ENCODE measurements around the gene APOBEC3H.

DNA sequence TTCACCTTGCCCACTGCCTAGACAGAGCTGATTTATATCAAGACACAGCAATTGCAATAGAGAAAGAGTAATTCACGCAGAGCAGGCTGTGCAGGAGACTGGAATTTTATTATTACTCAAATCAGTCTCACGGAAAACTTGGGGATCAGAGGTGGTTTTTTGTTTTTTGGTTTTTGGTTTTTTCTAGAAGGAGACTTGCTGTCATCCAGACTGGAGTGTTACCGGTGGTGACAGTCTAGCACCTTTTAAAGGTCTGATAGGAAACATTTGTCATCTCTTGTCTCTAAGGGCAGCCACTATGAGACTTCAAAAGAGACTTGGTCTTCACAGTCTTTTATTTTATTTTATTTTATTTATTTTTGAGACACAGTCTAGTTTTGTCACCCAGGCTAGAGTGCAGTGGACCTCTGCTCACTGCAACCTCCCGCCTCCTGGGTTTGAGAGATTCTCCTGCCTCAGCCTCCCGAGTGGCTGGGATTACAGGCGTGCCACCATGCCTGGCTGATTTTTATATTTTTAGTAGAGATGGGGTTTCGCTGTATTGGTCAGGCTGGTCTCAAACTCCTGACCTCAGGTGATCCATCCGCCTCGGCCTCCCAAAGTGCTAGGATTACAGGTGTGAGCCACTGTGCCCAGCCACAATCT is 19.1 kb downstream of the APOBEC3H start:
- no peak for TF ChIP-seq POLR2AphosphoS5 (IDR thresholded peaks at IDR 0.05; ENCODE audit: low read depth, low read length)
- TF ChIP-seq, protein P1, sequence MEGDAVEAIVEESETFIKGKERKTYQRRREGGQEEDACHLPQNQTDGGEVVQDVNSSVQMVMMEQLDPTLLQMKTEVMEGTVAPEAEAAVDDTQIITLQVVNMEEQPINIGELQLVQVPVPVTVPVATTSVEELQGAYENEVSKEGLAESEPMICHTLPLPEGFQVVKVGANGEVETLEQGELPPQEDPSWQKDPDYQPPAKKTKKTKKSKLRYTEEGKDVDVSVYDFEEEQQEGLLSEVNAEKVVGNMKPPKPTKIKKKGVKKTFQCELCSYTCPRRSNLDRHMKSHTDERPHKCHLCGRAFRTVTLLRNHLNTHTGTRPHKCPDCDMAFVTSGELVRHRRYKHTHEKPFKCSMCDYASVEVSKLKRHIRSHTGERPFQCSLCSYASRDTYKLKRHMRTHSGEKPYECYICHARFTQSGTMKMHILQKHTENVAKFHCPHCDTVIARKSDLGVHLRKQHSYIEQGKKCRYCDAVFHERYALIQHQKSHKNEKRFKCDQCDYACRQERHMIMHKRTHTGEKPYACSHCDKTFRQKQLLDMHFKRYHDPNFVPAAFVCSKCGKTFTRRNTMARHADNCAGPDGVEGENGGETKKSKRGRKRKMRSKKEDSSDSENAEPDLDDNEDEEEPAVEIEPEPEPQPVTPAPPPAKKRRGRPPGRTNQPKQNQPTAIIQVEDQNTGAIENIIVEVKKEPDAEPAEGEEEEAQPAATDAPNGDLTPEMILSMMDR (IDR thresholded peaks at IDR 0.05), result no peak

Data from Panc1 (cell line).